ENCODE data around the gene MAL.

Gene MAL

DNA sequence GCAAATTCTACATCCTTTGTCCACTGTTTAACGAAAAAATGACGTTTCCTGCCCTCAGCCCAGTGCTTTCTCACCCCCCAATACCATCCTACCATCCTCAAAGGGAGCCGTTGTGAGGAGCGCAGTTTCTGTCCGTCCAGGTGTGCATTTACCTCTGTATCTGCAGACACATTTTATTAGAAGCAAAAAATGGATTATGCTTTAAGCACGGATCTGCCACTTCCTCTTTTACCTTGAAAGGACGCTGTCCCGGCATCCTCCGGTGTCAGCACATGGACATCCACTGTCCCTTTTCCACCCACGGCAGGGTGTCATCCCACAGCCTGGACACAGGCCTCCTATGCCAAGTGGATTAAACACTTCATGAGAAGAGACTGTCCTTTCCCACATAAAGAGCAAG lies 7.2 kb upstream of the MAL start:
- no peak for ATAC-seq
- TF ChIP-seq, protein P1, sequence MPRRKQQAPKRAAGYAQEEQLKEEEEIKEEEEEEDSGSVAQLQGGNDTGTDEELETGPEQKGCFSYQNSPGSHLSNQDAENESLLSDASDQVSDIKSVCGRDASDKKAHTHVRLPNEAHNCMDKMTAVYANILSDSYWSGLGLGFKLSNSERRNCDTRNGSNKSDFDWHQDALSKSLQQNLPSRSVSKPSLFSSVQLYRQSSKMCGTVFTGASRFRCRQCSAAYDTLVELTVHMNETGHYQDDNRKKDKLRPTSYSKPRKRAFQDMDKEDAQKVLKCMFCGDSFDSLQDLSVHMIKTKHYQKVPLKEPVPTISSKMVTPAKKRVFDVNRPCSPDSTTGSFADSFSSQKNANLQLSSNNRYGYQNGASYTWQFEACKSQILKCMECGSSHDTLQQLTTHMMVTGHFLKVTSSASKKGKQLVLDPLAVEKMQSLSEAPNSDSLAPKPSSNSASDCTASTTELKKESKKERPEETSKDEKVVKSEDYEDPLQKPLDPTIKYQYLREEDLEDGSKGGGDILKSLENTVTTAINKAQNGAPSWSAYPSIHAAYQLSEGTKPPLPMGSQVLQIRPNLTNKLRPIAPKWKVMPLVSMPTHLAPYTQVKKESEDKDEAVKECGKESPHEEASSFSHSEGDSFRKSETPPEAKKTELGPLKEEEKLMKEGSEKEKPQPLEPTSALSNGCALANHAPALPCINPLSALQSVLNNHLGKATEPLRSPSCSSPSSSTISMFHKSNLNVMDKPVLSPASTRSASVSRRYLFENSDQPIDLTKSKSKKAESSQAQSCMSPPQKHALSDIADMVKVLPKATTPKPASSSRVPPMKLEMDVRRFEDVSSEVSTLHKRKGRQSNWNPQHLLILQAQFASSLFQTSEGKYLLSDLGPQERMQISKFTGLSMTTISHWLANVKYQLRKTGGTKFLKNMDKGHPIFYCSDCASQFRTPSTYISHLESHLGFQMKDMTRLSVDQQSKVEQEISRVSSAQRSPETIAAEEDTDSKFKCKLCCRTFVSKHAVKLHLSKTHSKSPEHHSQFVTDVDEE (CRISPR knock-in tag; IDR thresholded peaks at IDR 0.05) = no peak
- TF ChIP-seq ZC3H10 (CRISPR knock-in tag; IDR thresholded peaks at IDR 0.05) (no peak), ZFP30 (CRISPR knock-in tag; IDR thresholded peaks at IDR 0.05) (no peak), ZNF70 (CRISPR knock-in tag; IDR thresholded peaks at IDR 0.05) (no peak), ESRRG (CRISPR knock-in tag; IDR thresholded peaks at IDR 0.05) (no peak), SNAI2 (CRISPR knock-in tag; IDR thresholded peaks at IDR 0.05) (no peak), ZFP3 (CRISPR knock-in tag; IDR thresholded peaks at IDR 0.05) (no peak), OSR1 (CRISPR knock-in tag; IDR thresholded peaks at IDR 0.05) (no peak), PPARA (CRISPR knock-in tag; IDR thresholded peaks at IDR 0.05; ENCODE audit: borderline replicate concordance) (no peak), ISL1 (CRISPR knock-in tag; IDR thresholded peaks at IDR 0.05) (no peak), CSDC2 (CRISPR knock-in tag; IDR thresholded peaks at IDR 0.05) (no peak), ARNTL (CRISPR knock-in tag; IDR thresholded peaks at IDR 0.05; ENCODE audit: borderline replicate concordance, low read depth) (no peak), ZNF8 (CRISPR knock-in tag; IDR thresholded peaks at IDR 0.05) (no peak), GLIS3 (CRISPR knock-in tag; IDR thresholded peaks at IDR 0.05) (no peak)

DNA sequence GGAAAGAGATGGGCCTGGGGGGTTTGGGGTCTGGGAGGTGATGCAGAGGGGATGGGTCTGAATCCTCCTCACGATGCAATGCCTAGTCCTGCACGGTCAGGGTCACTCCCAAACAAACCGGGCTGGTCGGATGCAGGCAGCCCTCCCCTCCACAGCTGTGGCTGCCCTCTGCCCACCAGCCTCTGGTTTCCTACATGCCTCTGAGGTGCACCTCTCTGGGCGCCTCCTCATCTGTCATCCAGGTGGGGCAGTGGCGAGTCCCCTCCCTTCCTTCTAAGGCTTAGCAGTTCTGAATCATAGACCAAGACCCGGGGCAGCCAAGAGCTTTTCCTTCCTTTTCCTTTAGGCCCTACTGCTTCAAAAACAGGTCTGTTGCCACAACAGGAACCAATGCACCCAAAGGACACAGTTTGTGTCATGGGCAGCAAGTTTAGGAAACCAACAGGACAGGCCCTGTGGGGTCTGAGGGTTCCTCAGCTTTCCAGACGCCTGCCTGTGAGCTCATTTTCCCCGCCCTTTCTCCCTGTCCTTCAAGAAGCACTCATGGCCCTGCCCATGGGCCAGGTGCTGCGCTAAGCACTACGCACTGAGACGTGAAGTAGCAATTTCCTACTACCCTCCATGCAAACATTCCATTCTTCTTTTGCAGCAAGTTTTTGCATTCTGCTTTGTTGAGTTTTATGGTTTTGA lies 6.5 kb upstream of the MAL start:
- TF ChIP-seq BACH2 (CRISPR knock-in tag; IDR thresholded peaks at IDR 0.05; ENCODE audit: borderline replicate concordance) (no peak), OSR1 (CRISPR knock-in tag; IDR thresholded peaks at IDR 0.05) (no peak)
- TF ChIP-seq, protein P2, sequence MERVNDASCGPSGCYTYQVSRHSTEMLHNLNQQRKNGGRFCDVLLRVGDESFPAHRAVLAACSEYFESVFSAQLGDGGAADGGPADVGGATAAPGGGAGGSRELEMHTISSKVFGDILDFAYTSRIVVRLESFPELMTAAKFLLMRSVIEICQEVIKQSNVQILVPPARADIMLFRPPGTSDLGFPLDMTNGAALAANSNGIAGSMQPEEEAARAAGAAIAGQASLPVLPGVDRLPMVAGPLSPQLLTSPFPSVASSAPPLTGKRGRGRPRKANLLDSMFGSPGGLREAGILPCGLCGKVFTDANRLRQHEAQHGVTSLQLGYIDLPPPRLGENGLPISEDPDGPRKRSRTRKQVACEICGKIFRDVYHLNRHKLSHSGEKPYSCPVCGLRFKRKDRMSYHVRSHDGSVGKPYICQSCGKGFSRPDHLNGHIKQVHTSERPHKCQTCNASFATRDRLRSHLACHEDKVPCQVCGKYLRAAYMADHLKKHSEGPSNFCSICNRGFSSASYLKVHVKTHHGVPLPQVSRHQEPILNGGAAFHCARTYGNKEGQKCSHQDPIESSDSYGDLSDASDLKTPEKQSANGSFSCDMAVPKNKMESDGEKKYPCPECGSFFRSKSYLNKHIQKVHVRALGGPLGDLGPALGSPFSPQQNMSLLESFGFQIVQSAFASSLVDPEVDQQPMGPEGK (CRISPR knock-in tag; IDR thresholded peaks at IDR 0.05; ENCODE audit: borderline replicate concordance) = no peak
- ATAC-seq = no peak

DNA sequence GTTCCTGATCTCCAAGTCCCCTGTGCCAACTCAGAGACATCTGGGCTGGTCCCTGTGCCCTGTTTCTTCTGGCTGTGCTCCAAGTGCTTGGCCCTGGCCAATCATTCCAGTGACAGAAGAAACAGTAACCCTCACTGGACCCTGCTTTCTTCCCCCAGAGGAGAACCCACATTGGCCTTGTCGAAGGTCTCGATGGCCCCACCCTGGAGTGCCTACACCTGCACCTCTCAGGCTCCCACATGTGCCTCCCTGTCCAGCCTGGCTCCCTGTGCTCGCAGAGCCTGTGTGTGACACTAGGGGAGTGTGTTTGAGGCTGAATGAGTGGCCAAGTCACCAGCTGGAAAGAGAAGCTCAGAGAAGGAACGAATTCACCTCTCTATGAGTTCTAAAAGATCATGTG lies 5.9 kb upstream of the MAL start:
- no peak for ATAC-seq

More for the DNA sequence above, 5.9 kb upstream of the MAL start:
- TF ChIP-seq ZNF565 (CRISPR knock-in tag; conservative IDR thresholded peaks at IDR 0.05; ENCODE audit: low read depth) = no peak
- TF ChIP-seq, protein P2 (CRISPR knock-in tag; IDR thresholded peaks at IDR 0.05; ENCODE audit: borderline replicate concordance) = no peak
- no peak for TF ChIP-seq ZC3H10 (CRISPR knock-in tag; IDR thresholded peaks at IDR 0.05)
- TF ChIP-seq, protein P3, sequence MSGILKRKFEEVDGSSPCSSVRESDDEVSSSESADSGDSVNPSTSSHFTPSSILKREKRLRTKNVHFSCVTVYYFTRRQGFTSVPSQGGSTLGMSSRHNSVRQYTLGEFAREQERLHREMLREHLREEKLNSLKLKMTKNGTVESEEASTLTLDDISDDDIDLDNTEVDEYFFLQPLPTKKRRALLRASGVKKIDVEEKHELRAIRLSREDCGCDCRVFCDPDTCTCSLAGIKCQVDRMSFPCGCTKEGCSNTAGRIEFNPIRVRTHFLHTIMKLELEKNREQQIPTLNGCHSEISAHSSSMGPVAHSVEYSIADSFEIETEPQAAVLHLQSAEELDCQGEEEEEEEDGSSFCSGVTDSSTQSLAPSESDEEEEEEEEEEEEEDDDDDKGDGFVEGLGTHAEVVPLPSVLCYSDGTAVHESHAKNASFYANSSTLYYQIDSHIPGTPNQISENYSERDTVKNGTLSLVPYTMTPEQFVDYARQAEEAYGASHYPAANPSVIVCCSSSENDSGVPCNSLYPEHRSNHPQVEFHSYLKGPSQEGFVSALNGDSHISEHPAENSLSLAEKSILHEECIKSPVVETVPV (CRISPR knock-in tag; IDR thresholded peaks at IDR 0.05) = no peak
- TF ChIP-seq TCF4 (CRISPR knock-in tag; IDR thresholded peaks at IDR 0.05; ENCODE audit: borderline replicate concordance) = no peak
- TF ChIP-seq, protein P4, sequence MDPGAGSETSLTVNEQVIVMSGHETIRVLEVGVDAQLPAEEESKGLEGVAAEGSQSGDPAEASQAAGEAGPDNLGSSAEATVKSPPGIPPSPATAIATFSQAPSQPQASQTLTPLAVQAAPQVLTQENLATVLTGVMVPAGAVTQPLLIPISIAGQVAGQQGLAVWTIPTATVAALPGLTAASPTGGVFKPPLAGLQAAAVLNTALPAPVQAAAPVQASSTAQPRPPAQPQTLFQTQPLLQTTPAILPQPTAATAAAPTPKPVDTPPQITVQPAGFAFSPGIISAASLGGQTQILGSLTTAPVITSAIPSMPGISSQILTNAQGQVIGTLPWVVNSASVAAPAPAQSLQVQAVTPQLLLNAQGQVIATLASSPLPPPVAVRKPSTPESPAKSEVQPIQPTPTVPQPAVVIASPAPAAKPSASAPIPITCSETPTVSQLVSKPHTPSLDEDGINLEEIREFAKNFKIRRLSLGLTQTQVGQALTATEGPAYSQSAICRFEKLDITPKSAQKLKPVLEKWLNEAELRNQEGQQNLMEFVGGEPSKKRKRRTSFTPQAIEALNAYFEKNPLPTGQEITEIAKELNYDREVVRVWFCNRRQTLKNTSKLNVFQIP (CRISPR knock-in tag; IDR thresholded peaks at IDR 0.05; ENCODE audit: borderline replicate concordance, low read depth) = no peak
- TF ChIP-seq ESRRG (CRISPR knock-in tag; IDR thresholded peaks at IDR 0.05) = no peak
- TF ChIP-seq, protein P1 (CRISPR knock-in tag; IDR thresholded peaks at IDR 0.05) = no peak
- no peak for TF ChIP-seq PPARA (CRISPR knock-in tag; IDR thresholded peaks at IDR 0.05; ENCODE audit: borderline replicate concordance)
- no peak for TF ChIP-seq ISL1 (CRISPR knock-in tag; IDR thresholded peaks at IDR 0.05)
- no peak for TF ChIP-seq CSDC2 (CRISPR knock-in tag; IDR thresholded peaks at IDR 0.05)
- TF ChIP-seq SNAI2 (CRISPR knock-in tag; IDR thresholded peaks at IDR 0.05) = no peak
- no peak for TF ChIP-seq ZFP30 (CRISPR knock-in tag; IDR thresholded peaks at IDR 0.05)
- TF ChIP-seq ARNTL (CRISPR knock-in tag; IDR thresholded peaks at IDR 0.05; ENCODE audit: borderline replicate concordance, low read depth) = no peak
